HG03521 (cell line): ENCODE data around the gene NT5DC1.

Source experiments
- ATAC-seq: cut with Tn5 transposase; IDR thresholded peaks from one replicate; pipeline ENCODE4 v1.9.1; 2021; ENCODE audit warnings: mild to moderate bottlenecking, moderate library complexity; ENCODE audit not compliant: unreplicated experiment

NT5DC1 gene

DNA sequence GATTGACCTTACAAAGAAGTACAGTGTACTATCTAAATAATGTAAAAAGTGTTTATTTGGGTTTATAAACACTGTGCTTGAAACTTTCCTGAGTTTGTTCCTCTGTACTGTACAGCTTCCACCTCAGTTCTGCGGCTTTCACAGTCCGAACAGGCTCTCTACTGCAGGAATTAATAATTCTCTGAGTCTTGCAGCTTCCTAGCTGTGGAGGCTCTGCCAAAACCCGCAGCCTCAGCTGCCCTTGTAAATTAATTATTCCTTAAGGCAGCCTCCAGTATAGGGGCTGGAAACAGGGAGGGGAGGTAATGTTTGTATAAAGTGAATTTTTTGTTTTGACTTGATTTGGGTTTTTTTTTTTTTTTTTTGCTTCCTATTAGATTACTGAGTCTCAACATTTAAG is 134.0 kb downstream of the NT5DC1 start:
- no peak for ATAC-seq

DNA sequence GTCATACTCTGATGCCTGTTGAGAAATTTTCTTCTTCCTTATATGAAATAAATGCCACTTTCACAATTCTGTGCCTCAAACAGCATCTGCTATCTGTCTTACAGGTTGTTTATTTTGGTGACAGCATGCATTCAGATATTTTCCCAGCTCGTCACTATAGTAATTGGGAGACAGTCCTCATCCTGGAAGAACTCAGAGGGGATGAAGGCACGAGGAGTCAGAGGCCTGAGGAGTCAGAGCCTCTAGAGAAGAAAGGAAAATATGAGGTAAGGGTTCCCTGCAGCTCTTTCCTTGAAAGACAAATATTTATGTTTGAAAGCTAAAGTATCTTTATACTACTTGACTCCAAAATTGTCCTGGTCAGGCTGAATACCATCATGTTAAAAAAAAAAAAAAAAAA is 137.4 kb downstream of the NT5DC1 start:
- ATAC-seq = no peak

DNA sequence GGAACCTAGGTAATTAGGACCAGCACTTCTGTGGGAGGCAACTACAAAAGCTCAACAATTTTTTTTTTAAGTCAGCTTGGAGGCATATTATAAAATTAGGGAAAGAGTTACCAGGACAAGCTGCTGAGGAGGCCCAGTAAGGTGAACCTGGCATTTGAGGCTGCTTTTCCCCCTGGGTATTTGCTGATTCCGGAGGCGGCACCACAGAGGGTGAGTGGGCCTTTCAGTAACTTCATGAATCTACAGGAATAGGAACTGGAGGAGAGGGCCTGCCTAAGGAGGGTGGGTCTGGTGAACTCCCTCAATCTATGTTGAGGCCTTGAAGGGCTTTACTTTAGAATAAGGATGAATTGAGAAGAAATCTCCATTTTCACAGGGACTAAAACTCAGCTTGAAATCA is 138.6 kb downstream of the NT5DC1 start:
- no peak for ATAC-seq

DNA sequence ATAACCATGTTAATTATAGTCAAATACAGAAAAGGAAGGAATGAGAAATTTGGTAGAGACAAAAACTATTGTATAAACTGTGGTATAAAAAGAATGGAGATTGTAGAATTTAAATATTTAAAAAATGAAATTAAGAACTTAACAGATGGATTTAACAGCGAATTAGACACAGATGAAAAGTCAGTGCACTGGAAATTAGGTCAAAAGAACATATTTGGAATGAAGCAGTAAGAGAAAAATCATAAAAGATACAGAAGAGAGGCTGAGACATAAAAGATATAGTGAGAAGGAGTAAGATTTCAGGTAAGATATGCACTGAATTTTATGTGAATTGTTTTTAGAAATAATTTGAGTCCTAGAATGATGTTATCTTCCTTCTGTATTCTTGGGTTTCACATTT is 139.2 kb downstream of the NT5DC1 start:
- no peak for ATAC-seq

- no peak for ATAC-seq
These were observed 143.6 kb downstream of the NT5DC1 start for GRCh38 chr6:116244284-116244683.

- no peak for ATAC-seq
These were observed 145.4 kb downstream of the NT5DC1 start for GRCh38 chr6:116246089-116246488.

- no peak for ATAC-seq
These were observed 146.6 kb downstream of the NT5DC1 start for GRCh38 chr6:116247285-116247684.

DNA sequence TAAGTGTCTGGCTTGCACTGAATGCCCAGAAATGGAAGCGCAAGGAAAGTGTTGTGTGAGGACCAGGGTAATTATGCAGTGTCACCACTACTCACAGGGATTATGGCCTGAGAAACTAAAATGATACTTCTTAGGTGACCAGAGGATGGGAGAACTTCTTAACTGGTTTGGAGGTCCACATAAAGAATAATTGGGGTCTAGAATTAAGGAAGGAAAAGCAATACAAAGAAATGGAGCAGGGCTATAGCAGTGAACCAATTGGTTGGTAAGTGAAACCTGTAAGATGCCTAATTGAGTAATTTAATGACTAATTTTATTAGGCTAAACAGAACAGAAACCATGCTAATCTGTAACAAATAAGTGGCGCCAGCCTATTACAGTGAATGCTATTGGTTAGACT is 147.9 kb downstream of the NT5DC1 start:
- ATAC-seq = no peak

- ATAC-seq = no peak
These were observed 151.1 kb downstream of the NT5DC1 start for GRCh38 chr6:116251568-116252384.

GRCh38 chr6:116253188-116253504 is 152.5 kb downstream of the NT5DC1 start:
- ATAC-seq = no peak

DNA sequence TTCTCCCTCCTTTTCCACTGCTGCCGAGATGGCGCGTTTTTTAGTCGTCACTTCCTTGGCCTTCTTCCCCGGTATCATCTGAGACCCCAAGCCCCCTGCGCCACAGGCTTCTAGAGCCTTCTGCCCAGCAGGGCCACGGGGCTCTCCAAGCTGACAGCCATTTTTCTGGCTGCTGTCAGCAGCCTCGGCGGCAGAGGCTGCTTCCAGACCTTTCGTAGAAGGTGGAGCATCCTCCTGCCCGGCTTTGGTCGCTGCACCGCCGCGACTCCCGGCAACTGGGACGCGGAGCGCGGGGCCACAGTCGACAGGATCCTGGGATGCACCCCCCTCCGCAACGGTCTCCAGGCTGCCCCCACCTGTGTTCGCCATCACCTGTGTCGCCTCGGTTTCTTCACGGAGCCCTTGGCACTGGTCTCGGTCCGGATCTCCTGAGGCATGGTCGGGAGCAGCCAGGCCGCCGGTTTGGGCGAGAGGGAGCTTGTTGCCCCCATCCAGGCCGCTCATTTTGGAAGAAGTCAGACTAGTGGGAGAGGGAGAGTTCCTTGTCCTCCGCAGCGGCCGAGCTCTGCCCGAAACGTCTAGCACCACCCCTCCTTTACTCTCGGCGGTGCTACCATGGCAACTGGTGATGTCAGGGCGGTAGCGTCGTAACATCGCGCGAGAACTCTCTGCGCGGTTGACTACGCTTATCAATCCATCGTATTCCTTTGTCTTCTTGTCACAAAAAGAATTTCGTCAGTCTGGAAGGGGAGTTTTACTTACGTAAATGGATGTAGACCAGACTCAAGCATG is 153.0 kb downstream of the NT5DC1 start, which contains the start of gene TSPYL4:
TSS of gene TSPYL4 (minus strand) at position 571 of the 792 bp plus-strand sequence. CDS start at position 504, 67 bp downstream.
- peak; percentile 100 for ATAC-seq

GRCh38 chr6:116254297-116255056 is 153.8 kb downstream of the NT5DC1 start:
- ATAC-seq = peak; percentile 18

DNA sequence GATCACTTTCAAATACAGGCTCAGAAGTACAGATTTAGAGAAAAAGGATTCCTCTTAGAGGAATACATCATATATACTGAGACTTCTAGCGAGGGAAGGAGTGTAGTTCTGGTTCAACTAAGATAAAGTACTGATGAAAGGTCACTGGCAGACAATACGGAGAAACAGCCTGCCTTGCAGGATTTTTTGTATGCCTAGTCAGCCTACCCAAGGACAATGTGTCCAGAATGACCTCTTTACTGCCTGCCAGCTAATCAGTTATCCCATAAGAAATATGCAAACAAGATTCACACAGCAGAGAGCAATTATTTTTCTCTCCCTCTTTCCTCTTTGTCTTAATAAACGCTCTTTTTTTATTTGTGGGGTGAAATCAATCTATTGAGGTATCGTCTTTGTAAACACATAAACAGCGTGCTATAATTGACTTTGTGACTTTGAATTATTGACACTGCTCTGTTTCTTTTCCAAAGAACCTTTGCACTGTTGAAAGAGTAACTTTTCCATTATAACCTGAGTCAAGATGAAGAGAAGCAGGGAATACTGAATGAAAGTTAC is 154.7 kb downstream of the NT5DC1 start:
- ATAC-seq = no peak

DNA sequence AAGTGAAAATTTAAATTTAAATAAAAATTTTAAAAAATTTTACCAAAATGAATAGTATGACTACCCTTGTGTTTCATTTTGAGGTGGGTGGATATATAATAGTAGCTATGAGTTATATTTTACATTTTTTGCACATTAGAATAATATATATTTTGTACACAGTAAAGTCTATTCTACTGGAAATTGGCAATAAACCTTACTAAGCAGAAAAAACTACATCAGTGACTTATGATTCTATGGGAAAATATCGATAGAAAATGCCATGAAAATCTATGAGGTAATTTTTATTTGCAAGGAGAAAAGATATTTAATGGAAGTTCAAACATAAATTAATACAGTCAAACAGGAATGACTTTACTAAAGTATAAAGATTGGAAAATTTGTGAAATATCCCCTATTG is 156.0 kb downstream of the NT5DC1 start:
- ATAC-seq = no peak

DNA sequence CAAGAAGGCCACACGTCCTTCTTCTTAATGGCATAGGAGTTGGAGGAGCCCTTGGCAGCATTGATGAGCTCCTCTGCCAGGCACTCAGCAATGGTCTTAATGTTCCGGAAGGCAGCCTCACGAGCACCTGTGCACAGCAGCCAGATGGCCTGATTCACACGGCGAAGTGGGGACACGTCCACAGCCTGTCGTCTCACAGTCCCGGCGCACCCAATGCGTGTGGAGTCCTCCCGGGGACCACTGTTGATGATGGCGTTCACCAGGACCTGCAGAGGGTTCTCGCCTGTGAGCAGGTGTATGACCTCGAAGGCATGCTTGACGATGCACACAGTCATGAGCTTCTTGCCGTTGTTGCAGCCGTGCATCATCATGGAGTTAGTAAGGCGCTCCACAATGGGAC is 157.9 kb downstream of the NT5DC1 start:
- no peak for ATAC-seq

DNA sequence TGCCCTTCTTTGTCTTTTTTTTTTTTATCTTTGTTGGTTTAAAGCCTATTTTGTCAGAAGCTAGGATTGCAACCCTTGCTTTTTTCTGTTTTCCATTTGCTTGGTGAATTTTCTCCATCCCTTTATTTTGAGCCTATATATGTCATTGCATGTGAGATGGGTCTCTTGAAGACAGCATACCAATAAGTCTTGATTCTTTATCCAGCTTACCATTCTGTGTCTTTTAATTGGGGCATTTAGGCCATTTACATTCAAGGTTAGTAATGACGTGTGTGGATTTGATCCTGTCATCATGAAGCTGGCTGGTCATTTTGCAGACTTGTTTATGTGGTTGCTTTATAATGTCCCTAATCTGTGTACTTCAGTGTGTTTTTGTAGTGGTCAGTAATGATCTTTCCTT is 162.7 kb downstream of the NT5DC1 start:
- no peak for ATAC-seq

DNA sequence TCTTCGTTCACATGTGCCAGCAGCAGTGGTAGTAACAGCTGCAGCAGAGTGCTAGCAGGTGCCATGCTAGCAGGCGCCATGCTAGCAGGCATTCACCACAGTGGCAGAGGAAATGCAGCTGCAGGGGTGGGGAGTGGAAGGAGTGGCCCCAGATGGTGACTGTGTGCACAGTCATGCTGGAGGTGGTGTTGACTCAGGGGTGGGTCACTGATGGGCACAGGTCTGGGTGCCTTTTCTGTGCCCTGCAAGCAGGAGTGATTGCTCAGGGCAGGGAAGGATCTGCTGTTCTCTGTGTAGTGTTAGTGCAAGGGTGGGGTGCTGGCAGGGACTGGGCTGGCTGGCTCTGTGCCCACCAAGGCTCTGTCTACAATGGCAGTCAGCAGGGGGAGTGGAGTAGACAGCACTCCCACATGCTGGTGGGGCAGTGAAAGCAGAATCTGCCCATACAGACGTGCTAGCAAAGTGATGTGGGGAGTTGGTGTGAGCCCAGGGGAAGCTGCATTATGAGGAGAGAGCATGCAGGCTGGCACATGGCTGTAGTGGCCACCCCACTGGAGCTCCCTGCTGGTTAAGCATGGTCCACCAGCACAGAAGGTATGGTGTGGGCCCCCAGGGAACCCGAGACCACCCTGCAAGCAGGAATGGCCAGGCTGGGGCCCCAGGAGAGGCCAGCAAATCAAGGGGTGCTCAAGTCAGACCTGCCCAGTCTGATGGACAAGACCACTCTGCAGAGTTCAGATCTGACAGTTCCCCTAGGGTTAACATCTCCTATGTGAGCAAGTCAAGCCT is 164.6 kb downstream of the NT5DC1 start:
- no peak for ATAC-seq

GRCh38 chr6:116266803-116267202 is 166.2 kb downstream of the NT5DC1 start:
- ATAC-seq = no peak

DNA sequence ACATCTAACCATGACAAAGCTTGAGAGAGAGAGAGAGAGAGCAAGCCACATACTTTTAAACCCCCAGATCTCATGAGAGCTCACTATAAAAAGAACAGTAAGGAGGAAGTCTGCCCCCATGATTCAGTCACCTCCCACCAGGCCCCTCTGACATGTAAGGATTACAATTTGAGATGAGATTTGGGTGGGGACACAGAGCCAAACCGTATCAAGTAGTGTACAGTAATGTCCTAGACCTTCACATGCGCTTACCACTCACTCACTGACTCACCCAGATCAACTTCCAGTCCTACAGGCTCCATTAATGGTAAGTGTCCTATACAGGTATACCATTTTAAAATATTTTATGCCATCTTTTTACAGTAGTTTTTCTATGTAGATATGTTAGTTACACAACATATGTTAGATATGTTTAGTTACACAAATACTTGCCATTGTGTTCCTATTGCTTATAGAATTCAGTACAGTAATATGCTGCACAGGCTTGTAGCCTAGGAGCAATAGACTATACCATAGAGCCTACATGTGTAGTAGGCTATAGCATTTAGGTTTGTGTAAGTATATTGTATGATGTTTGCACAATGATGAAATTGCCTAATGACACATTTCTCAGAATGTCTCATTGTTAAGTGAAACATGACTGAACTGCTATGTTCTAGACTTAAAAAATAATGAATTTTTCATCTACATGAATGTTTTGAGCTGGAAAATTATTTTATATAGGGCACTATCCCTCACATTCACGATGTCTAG is 167.4 kb downstream of the NT5DC1 start:
- no peak for ATAC-seq
